Panc1 (cell line): Measurements from ENCODE around the gene MDGA2. TPM values are rescaled to one million over a fixed set of nuclear protein-coding genes. Genes with fewer than 3 reads are reported as not detected.
"Not testable (repeated sequence)": the region's sequence is repeated elsewhere in the genome, so short reads cannot be mapped to it uniquely, and the experiment has no call there.

ENCODE experiments used
- ATAC-seq: fragments of 200-7000 bp; cut with Tn5 transposase; 2 replicates; pipeline ENCODE4 v1.9.1; 2020; ENCODE audit warnings: mild to moderate bottlenecking, moderate library complexity
- BruUV-seq: library from RNA; stranded (reverse); fragments of 400-500 nt; replicated peaks from 2 replicates; lab custom pipeline; 2021; lab: Mats Ljungman, UMichigan
- CTCF ChIA-PET: fragments of 300-600 bp; sonication (Branson Sonifier 250); formaldehyde crosslinking; loops from one replicate; lab custom pipeline; 2022; ENCODE audit warnings: antibody characterized with exemption; lab: Charles Lee
- POLR2A ChIA-PET: fragments of 300-600 bp; sonication (Branson Sonifier 250); formaldehyde crosslinking; loops from one replicate; lab custom pipeline; 2022; ENCODE audit warnings: antibody characterized with exemption; lab: Charles Lee
- DNase-seq: peaks from one replicate; pipeline ENCODE4 v3.0.0-alpha.2; 2010; ENCODE audit warnings: low read depth, low spot score
- H3K27ac ChIP-seq: 2 replicates; pipeline ENCODE4 v1.5.1; 2011; ENCODE audit warnings: mild to moderate bottlenecking, low read length, inconsistent platforms
- H3K27me3 ChIP-seq: fragments of 200-500 bp; sonication (Bioruptor generic); 2 replicates; pipeline ENCODE4 v1.6.0; 2014; ENCODE audit warnings: low read length, inconsistent platforms; ENCODE audit not compliant: control insufficient read depth, insufficient read depth
- H3K36me3 ChIP-seq: fragments of 200-500 bp; sonication (Bioruptor generic); 2 replicates; pipeline ENCODE4 v1.5.1; 2014; ENCODE audit warnings: inconsistent platforms, mild to moderate bottlenecking, low read length, moderate library complexity; ENCODE audit not compliant: control insufficient read depth, insufficient read depth
- H3K4me1 ChIP-seq: 2 replicates; pipeline ENCODE4 v1.5.1; 2011; ENCODE audit warnings: inconsistent platforms, mild to moderate bottlenecking, low read length, moderate library complexity; ENCODE audit not compliant: control insufficient read depth, insufficient read depth
- H3K4me3 ChIP-seq, 2 experiments: 2 replicates each; pipeline ENCODE4 v1.5.1; 2011 to 2012; ENCODE audit warnings: low read depth in 2 of 2, low read length in 2 of 2, mild to moderate bottlenecking in 2 of 2, inconsistent platforms in 1 of 2, moderate library complexity in 1 of 2
- H3K9me3 ChIP-seq: fragments of 200-500 bp; sonication (Bioruptor generic); 2 replicates; pipeline ENCODE4 v1.5.1; 2014; ENCODE audit warnings: low read depth, mild to moderate bottlenecking, inconsistent platforms, low read length, moderate library complexity; ENCODE audit not compliant: control insufficient read depth, insufficient read depth
- CTCF ChIP-seq: fragments of 450-650 bp; IDR thresholded peaks from 2 replicates; pipeline ENCODE4 v1.5.1; 2017; ENCODE audit warnings: mild to moderate bottlenecking
- POLR2AphosphoS5 ChIP-seq: IDR thresholded peaks from 2 replicates; pipeline ENCODE4 v1.6.1; 2012; ENCODE audit warnings: mild to moderate bottlenecking, low read depth, low read length, moderate library complexity
- REST ChIP-seq, 2 experiments: IDR thresholded peaks; 2 replicates each; pipeline ENCODE4 v1.6.1; 2011 to 2012; ENCODE audit warnings: low read depth in 2 of 2, control low read depth in 1 of 2, low read length in 1 of 2, mild to moderate bottlenecking in 1 of 2, moderate library complexity in 1 of 2; ENCODE audit not compliant: insufficient read depth in 1 of 2
- SIN3A ChIP-seq: IDR thresholded peaks from 2 replicates; pipeline ENCODE4 v1.6.1; 2012; ENCODE audit warnings: low read depth, mild to moderate bottlenecking, low read length, moderate library complexity, borderline replicate concordance; ENCODE audit not compliant: insufficient read depth
- TCF7L2 ChIP-seq: IDR thresholded peaks from 2 replicates; pipeline ENCODE4 v1.6.1; 2011; ENCODE audit warnings: mild to moderate bottlenecking, low read depth, low read length, inconsistent platforms
- in situ Hi-C: cut with HindIII; loops from 2 replicates; pipeline ENCODE4 v1.10.0; 2016; ENCODE audit warnings: low sequenced_read_pairs, low pct_unique_long_range_greater_than_20kb
- intact Hi-C: fragments of 100-400 bp; cut with micrococcal nuclease; formaldehyde crosslinking; loops from one replicate; pipeline ENCODE4 v1.10.0; 2022; ENCODE audit not compliant: unreplicated experiment
- total RNA-seq: library from RNA; stranded (reverse); gene quantifications from one replicate; pipeline ENCODE4 v1.2.1, GENCODE V29; 2021; ENCODE audit not compliant: unreplicated experiment

Gene MDGA2
- total RNA-seq, 1 experiment from 2014 or later: not detected

GRCh38 chr14:47297374-47297773 is 378.0 kb downstream of the MDGA2 start:
- Histone ChIP-seq H3K4me1 (no peaks in the 10 kb centered on the region), H3K27me3 (no peaks in the 10 kb centered on the region), H3K36me3 (no peaks in the 10 kb centered on the region), H3K9me3 (no peaks in the 10 kb centered on the region), H3K4me3 (no peak overlapping the region), H3K27ac (no peak overlapping the region)
- POLR2A ChIA-PET: no interaction called here
- CTCF ChIA-PET: interaction anchor here (0.6 to 0.7 kb wide), 2 partner anchors 232 to 1068 kb away, joined by 4 to 5 read pairs; no protein-coding TSS in a partner anchor
- BruUV-seq: no TSS peak
- intact Hi-C loops (no loop called here), in situ Hi-C loops (no loop called here)
- TF ChIP-seq CTCF (no peak), TCF7L2 (no peak), REST (IDR thresholded peaks at IDR 0.05; ENCODE audit: insufficient read depth in 1 of 2, low read depth in 2 of 2, low read length in 1 of 2) (no peak), POLR2AphosphoS5 (no peak), SIN3A (no peak)
- ATAC-seq (no peak), DNase-seq (no peak)

DNA sequence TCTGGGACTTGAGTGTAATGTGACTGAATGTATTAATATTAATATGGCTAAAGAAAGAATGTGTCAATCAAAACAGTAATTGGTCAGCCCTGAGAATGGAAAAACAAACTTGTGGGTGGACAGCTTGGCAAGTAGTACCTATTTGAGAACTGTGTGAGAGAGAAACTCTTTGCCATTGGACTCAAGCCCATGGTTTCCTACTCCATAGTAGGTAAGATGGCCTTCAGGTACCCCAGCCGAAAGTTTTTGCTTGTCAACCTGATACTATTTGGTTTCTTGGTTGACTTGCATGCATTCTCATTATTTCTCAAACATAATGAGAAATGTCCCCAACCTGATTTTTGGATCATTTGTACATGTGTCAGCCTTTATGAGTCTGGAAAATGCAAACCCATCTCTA is 391.1 kb downstream of the MDGA2 start:
- intact Hi-C loops (no loop called here), in situ Hi-C loops (no loop called here)
- no peaks in the 10 kb centered on the region for H3K27me3 ChIP-seq
- TF ChIP-seq SIN3A: no peak
- TF ChIP-seq CTCF: no peak
- no peak for TF ChIP-seq POLR2AphosphoS5
- no peak for TF ChIP-seq TCF7L2
- no peak for TF ChIP-seq REST (IDR thresholded peaks at IDR 0.05; ENCODE audit: insufficient read depth in 1 of 2, low read depth in 2 of 2, low read length in 1 of 2)
- no peaks in the 10 kb centered on the region for H3K9me3 ChIP-seq
- ChIA-PET CTCF (no interaction called here), POLR2A (no interaction called here)
- no peak overlapping the region for H3K27ac ChIP-seq
- ATAC-seq: no peak
- H3K36me3 ChIP-seq: no peaks in the 10 kb centered on the region
- no peak overlapping the region for H3K4me3 ChIP-seq
- no peak for DNase-seq
- H3K4me1 ChIP-seq: no peaks in the 10 kb centered on the region
- no TSS peak for BruUV-seq

DNA sequence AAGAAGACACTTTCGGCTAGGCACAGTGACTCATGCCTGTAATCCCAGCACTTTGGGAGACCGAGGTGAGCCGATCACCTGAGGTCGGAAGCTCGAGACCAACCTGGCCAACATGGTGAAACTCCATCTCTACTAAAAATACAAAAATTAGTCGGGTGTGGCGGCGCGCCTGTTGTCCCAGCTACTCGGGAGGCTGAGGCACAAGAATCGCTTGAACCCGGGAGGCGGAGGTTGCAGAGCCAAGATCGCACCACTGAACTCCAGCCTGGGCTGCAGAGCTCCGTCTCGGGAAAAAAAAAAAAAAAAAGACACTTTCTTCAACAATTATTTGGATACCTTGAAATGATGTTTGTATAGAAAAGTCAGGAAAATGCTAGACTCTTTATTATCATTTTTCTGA is 393.6 kb downstream of the MDGA2 start:
- BruUV-seq, H3K4me1 ChIP-seq, DNase-seq, H3K27ac ChIP-seq, in situ Hi-C loops, POLR2A ChIA-PET, H3K4me3 ChIP-seq, H3K27me3 ChIP-seq, H3K36me3 ChIP-seq, intact Hi-C loops, ATAC-seq, H3K9me3 ChIP-seq, CTCF ChIA-PET: not testable (repeated sequence)
